Osteoblast (primary cell): ENCODE measurements around the gene SLC35F1. TPM values are rescaled to one million over a fixed set of nuclear protein-coding genes. Genes with fewer than 3 reads are reported as not detected.
A peak's percentile ranks its signal among the peaks of the same experiment; 100 is the strongest.

Experiments used
- DNase-seq: peaks from one replicate; pipeline ENCODE4 v3.0.0; 2011; ENCODE audit warnings: low spot score, mixed read lengths; ENCODE audit not compliant: insufficient read length; ENCODE audit errors: missing footprints
- H2AFZ ChIP-seq: 2 replicates; pipeline ENCODE4 v1.6.0; 2011; ENCODE audit warnings: mild to moderate bottlenecking, low read length
- H3K27ac ChIP-seq: 2 replicates; pipeline ENCODE4 v1.5.1; 2011; ENCODE audit warnings: mild to moderate bottlenecking, low read depth, low read length, moderate library complexity
- H3K27me3 ChIP-seq: 2 replicates; pipeline ENCODE4 v1.6.0; 2012; ENCODE audit warnings: mild to moderate bottlenecking, control low read depth, inconsistent platforms, low read length, moderate library complexity; ENCODE audit not compliant: insufficient read depth
- H3K36me3 ChIP-seq: 2 replicates; pipeline ENCODE4 v1.5.1; 2011; ENCODE audit warnings: mild to moderate bottlenecking, low read length, control low read depth, moderate library complexity; ENCODE audit not compliant: insufficient read depth
- H3K4me1 ChIP-seq: 2 replicates; pipeline ENCODE4 v1.5.1; 2011; ENCODE audit warnings: mild to moderate bottlenecking, low read length, control low read depth, moderate library complexity; ENCODE audit not compliant: insufficient read depth
- H3K4me2 ChIP-seq: 2 replicates; pipeline ENCODE4 v1.6.0; 2011; ENCODE audit warnings: mild to moderate bottlenecking, low read length; ENCODE audit not compliant: insufficient read depth
- H3K4me3 ChIP-seq: fragments of 200-600 bp; sonication (generic); 3 replicates; pipeline ENCODE4 v1.5.1; 2012; ENCODE audit warnings: mild to moderate bottlenecking, low read length, inconsistent platforms; ENCODE audit not compliant: insufficient read depth
- H3K79me2 ChIP-seq: 2 replicates; pipeline ENCODE4 v1.6.0; 2012; ENCODE audit warnings: mild to moderate bottlenecking, low read length, control low read depth, inconsistent platforms; ENCODE audit not compliant: insufficient read depth
- H3K9me3 ChIP-seq: 2 replicates; pipeline ENCODE4 v1.5.1; 2011; ENCODE audit warnings: low read depth, low read length, control low read depth
- H4K20me1 ChIP-seq: 2 replicates; pipeline ENCODE4 v1.6.0; 2012; ENCODE audit warnings: mild to moderate bottlenecking, low read length, control low read depth; ENCODE audit not compliant: insufficient read depth
- total RNA-seq: library from RNA; depleted of rRNA; stranded (reverse); fragments of >200 nt; gene quantifications from 2 replicates; pipeline ENCODE4 v1.2.3, GENCODE V29; 2012
- TF ChIP-seq, protein P1 (sequence below): IDR thresholded peaks from 2 replicates; pipeline ENCODE4 v1.5.1; 2011; ENCODE audit warnings: mild to moderate bottlenecking, low read depth, low read length, moderate library complexity; ENCODE audit errors: extremely low read depth

SLC35F1 gene
- total RNA-seq, 1 donor = under 0.01 TPM

DNA sequence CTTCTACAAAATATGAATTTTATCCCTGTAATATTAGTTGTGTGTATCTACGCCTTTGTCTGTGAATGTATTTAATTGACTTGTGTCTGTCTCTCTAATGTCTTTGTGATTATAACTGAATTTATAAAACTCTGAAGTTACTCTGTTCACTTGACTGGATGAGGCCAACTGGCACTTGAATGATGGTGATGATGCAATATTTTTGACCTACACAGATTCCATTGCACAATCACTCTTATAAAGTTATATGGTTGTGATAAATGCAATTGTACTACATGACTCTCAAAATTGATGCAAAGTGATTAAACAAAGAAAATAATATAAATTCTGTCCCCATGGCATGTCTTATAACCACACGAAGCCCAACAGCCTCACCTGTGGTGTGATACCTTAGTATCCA, 353.8 kb downstream of the SLC35F1 start:
- no peak overlapping the region for H2AFZ ChIP-seq
- peaks cover 5% of the 10 kb centered on the region for H3K27me3 ChIP-seq
- no peaks in the 10 kb centered on the region for H3K9me3 ChIP-seq
- no peak overlapping the region for H3K4me3 ChIP-seq
- no peak overlapping the region for H3K27ac ChIP-seq
- TF ChIP-seq, protein P1, sequence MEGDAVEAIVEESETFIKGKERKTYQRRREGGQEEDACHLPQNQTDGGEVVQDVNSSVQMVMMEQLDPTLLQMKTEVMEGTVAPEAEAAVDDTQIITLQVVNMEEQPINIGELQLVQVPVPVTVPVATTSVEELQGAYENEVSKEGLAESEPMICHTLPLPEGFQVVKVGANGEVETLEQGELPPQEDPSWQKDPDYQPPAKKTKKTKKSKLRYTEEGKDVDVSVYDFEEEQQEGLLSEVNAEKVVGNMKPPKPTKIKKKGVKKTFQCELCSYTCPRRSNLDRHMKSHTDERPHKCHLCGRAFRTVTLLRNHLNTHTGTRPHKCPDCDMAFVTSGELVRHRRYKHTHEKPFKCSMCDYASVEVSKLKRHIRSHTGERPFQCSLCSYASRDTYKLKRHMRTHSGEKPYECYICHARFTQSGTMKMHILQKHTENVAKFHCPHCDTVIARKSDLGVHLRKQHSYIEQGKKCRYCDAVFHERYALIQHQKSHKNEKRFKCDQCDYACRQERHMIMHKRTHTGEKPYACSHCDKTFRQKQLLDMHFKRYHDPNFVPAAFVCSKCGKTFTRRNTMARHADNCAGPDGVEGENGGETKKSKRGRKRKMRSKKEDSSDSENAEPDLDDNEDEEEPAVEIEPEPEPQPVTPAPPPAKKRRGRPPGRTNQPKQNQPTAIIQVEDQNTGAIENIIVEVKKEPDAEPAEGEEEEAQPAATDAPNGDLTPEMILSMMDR = no peak
- no peaks in the 10 kb centered on the region for H3K79me2 ChIP-seq
- DNase-seq = no peak
- no peak overlapping the region for H3K4me2 ChIP-seq
- no peaks in the 10 kb centered on the region for H4K20me1 ChIP-seq
- no peaks in the 10 kb centered on the region for H3K4me1 ChIP-seq
- H3K36me3 ChIP-seq = no peaks in the 10 kb centered on the region

DNA sequence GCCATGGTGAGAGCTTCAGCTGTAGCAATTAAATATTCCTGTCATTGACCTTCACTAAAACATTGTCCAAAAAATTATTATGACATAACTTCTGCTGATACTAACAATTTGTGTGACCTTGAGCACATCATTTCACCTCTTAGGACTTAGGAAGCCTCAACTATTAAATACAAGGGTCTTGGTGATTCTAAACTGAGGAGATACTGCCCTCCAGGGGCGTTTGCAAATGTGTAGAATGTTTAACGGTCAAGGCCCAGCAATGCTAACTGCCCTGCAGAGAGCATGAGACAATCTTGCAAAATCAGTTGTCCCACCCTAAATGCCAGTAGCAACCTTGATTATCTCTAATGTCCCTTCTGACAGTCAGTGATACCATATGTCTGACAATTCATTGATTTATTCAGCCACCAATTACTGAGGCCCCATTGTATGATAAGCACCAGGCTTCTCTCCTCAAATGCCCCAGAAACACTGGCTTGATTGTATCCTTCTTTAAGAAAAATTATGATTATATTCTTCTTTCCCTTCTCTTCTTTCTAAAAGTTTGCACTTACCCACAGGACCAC, 356.9 kb downstream of the SLC35F1 start:
- no peaks in the 10 kb centered on the region for H3K27me3 ChIP-seq
- no peak overlapping the region for H3K27ac ChIP-seq
- H3K4me2 ChIP-seq = no peak overlapping the region
- H3K9me3 ChIP-seq = no peaks in the 10 kb centered on the region
- H3K4me1 ChIP-seq = no peaks in the 10 kb centered on the region
- TF ChIP-seq, protein P1 = peak; percentile 25
- no peak overlapping the region for H3K4me3 ChIP-seq
- H2AFZ ChIP-seq = no peak overlapping the region
- no peak for DNase-seq
- H3K36me3 ChIP-seq = no peaks in the 10 kb centered on the region
- no peaks in the 10 kb centered on the region for H4K20me1 ChIP-seq
- no peaks in the 10 kb centered on the region for H3K79me2 ChIP-seq

GRCh38 chr6:118269659-118270058, 362.6 kb downstream of the SLC35F1 start:
- H2AFZ ChIP-seq = no peak overlapping the region
- no peak overlapping the region for H3K27ac ChIP-seq
- H3K36me3 ChIP-seq = no peaks in the 10 kb centered on the region
- H4K20me1 ChIP-seq = no peaks in the 10 kb centered on the region
- DNase-seq = no peak
- no peak overlapping the region for H3K4me2 ChIP-seq
- H3K9me3 ChIP-seq = no peaks in the 10 kb centered on the region
- H3K79me2 ChIP-seq = no peaks in the 10 kb centered on the region
- H3K4me3 ChIP-seq = no peak overlapping the region
- TF ChIP-seq, protein P1 = no peak
- H3K27me3 ChIP-seq = no peaks in the 10 kb centered on the region
- H3K4me1 ChIP-seq = no peaks in the 10 kb centered on the region

- peaks cover 21% of the 10 kb centered on the region for H3K27me3 ChIP-seq
- H4K20me1 ChIP-seq = no peaks in the 10 kb centered on the region
- H3K4me2 ChIP-seq = no peak overlapping the region
- no peaks in the 10 kb centered on the region for H3K36me3 ChIP-seq
- no peak for DNase-seq
- no peaks in the 10 kb centered on the region for H3K79me2 ChIP-seq
- H3K4me3 ChIP-seq = no peak overlapping the region
- H3K4me1 ChIP-seq = no peaks in the 10 kb centered on the region
- TF ChIP-seq, protein P1 = no peak
- no peak overlapping the region for H3K27ac ChIP-seq
- no peaks in the 10 kb centered on the region for H3K9me3 ChIP-seq
- no peak overlapping the region for H2AFZ ChIP-seq
Measured at GRCh38 chr6:118277631-118278030, 370.6 kb downstream of the SLC35F1 start.
